Lower leg skin (tissue), 3 donors: Measurements from ENCODE around the gene ALOX5.

Experiments used
- CTCF ChIP-seq, 3 donors: fragments of 450-650 bp; IDR thresholded peaks; one replicate each; pipeline ENCODE4 v1.5.1; 2016; ENCODE audit warnings: antibody characterized with exemption in 3 of 3, mild to moderate bottlenecking in 3 of 3, moderate library complexity in 2 of 3
- POLR2A ChIP-seq, 2 donors: fragments of 450-650 bp; IDR thresholded peaks; one replicate each; pipeline ENCODE4 v1.6.1; 2016 to 2017; ENCODE audit warnings: antibody characterized with exemption in 2 of 2, mild to moderate bottlenecking in 1 of 2, moderate library complexity in 1 of 2

- TF ChIP-seq POLR2A (IDR thresholded peaks at IDR 0.05) (no peak), CTCF (IDR thresholded peaks at IDR 0.05) (no peak)
Measured at GRCh38 chr10:45470098-45471012, 96.3 kb downstream of the ALOX5 start.
